SU-DHL-6 (cell line): ENCODE measurements around the gene DCLK1.

ENCODE experiments used
- EZH2phosphoT487 ChIP-seq: fragments of 200-600 bp; sonication (generic), shearing (Covaris generic); conservative IDR thresholded peaks from 2 replicates; pipeline ENCODE4 v1.6.1; 2018; ENCODE audit warnings: mild to moderate bottlenecking, antibody characterized with exemption, low read length, moderate library complexity, mixed read lengths
- TF ChIP-seq, protein P1 (sequence below): fragments of 200-600 bp; sonication (generic); IDR thresholded peaks from one replicate; pipeline ENCODE4 v1.5.1; 2017; ENCODE audit warnings: antibody characterized with exemption, mild to moderate bottlenecking, low read length, moderate library complexity; ENCODE audit not compliant: insufficient read depth, poor library complexity, severe bottlenecking

GRCh38 chr13:35858665-35859064, 272.5 kb downstream of the DCLK1 start:
- TF ChIP-seq, protein P1, sequence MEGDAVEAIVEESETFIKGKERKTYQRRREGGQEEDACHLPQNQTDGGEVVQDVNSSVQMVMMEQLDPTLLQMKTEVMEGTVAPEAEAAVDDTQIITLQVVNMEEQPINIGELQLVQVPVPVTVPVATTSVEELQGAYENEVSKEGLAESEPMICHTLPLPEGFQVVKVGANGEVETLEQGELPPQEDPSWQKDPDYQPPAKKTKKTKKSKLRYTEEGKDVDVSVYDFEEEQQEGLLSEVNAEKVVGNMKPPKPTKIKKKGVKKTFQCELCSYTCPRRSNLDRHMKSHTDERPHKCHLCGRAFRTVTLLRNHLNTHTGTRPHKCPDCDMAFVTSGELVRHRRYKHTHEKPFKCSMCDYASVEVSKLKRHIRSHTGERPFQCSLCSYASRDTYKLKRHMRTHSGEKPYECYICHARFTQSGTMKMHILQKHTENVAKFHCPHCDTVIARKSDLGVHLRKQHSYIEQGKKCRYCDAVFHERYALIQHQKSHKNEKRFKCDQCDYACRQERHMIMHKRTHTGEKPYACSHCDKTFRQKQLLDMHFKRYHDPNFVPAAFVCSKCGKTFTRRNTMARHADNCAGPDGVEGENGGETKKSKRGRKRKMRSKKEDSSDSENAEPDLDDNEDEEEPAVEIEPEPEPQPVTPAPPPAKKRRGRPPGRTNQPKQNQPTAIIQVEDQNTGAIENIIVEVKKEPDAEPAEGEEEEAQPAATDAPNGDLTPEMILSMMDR: no peak
- TF ChIP-seq EZH2phosphoT487: no peak
